ENCODE results near the gene TMEM132A. TPM values are rescaled to one million over a fixed set of nuclear protein-coding genes. Genes with fewer than 3 reads are reported as not detected.

The TMEM132A gene
- total RNA-seq, 1 donor: 3.7 TPM

DNA sequence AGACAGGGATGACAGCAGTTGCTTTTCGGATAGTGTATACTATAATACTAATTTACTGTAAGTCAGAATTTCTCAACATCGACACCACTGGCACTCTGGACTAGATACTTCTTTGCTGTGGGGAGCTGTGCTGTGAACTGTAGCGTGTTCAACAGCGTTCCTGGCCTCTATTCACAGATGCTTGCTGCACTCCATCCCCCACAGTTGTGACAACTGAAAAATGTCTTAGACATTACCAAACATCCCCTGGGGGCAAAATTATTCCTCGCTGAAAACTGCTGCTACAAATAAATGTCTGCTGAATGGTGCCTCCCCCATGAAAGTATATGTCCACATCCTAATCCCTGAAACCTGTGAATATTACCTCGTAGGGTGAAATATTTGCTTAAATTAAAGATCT, 35.2 kb downstream of the TMEM132A start:
- no peak overlapping the region for H3K4me3 ChIP-seq (ENCODE audit: low read depth, low read length)
- no peak for DNase-seq (ENCODE audit: low read depth)
- no peak for TF ChIP-seq CTCF (IDR thresholded peaks at IDR 0.05; ENCODE audit: insufficient read depth, low read length)

- no peak for TF ChIP-seq CTCF (IDR thresholded peaks at IDR 0.05; ENCODE audit: insufficient read depth, low read length)
- DNase-seq (ENCODE audit: low read depth): no peak
- no peak overlapping the region for H3K4me3 ChIP-seq (ENCODE audit: low read depth, low read length)
Measured at GRCh38 chr11:60960405-60960804, 36.1 kb downstream of the TMEM132A start.

DNA sequence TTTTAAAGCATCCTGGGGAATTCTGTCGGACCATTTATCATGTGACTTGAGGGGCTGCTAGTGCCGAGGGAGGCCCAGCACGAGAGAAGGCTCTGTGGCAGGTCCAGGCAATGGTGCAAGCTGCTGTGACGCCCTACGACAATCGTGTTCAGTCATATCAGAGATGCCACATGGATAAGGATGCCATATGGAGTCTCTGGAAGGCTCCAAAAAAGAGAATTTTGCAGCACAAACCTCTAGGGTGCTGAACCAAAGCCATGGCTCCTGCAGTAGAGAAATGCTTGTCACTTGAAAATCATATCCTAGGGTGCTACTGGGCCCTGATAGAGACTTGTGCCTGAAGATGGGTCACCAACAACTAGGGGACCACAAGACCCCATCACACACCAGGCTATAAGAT, 40.5 kb downstream of the TMEM132A start:
- no peak for DNase-seq (ENCODE audit: low read depth)
- H3K4me3 ChIP-seq (ENCODE audit: low read depth, low read length): no peak overlapping the region
- TF ChIP-seq CTCF (IDR thresholded peaks at IDR 0.05; ENCODE audit: insufficient read depth, low read length): no peak

GRCh38 chr11:60966890-60967289, 42.6 kb downstream of the TMEM132A start:
- TF ChIP-seq CTCF (IDR thresholded peaks at IDR 0.05; ENCODE audit: insufficient read depth, low read length): no peak

GRCh38 chr11:60968223-60968622, 44.0 kb downstream of the TMEM132A start:
- H3K4me3 ChIP-seq (ENCODE audit: low read depth, low read length): no peak overlapping the region
- no peak for DNase-seq (ENCODE audit: low read depth)
- TF ChIP-seq CTCF (IDR thresholded peaks at IDR 0.05; ENCODE audit: insufficient read depth, low read length): no peak

More at GRCh38 chr11:60966890-60967289, 42.6 kb downstream of the TMEM132A start:
- DNase-seq (ENCODE audit: low read depth): no peak
- no peak overlapping the region for H3K4me3 ChIP-seq (ENCODE audit: low read depth, low read length)

DNA sequence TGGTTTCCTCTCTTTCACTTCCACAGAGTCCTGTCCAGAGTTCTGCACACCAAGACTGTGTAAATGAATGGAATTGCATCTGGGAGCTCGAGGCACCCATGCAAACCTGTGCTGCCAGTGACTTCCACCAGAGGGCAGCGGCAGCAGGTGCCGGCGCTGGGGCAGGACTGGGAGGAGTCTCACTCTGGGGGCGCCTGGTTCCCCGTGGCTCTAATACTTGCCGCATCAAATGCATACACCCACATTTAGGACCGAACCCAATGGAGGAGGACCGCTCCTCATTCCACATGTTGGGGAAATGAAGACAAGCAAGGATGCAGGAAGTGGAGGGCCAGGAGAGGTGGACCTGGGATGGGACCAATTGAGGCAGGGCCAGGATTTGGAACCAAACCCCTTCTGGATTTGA, 46.1 kb downstream of the TMEM132A start:
- peak; percentile 28 for DNase-seq (ENCODE audit: low read depth)
- no peak overlapping the region for H3K4me3 ChIP-seq (ENCODE audit: low read depth, low read length)
- TF ChIP-seq CTCF (IDR thresholded peaks at IDR 0.05; ENCODE audit: insufficient read depth, low read length): peak; percentile 86

DNA sequence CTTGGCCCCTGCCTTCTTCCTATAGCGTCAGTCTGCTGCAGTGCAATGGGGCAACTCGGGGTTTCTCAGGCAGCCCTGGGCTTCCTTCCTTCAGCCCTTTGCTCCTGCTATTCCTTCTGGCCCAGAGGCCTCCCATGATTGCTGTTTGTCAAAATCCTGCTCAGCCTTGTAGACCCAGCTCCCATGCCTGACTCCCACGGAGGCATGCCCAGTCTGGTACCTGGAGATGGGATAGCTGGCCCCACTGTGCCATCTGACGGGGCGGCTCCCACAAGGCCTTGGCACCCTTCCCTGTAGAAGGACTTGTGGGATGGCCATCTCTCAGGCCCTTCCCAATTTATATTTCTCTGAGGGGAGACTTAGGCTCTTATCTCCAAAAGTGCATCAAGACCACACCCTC, 46.6 kb downstream of the TMEM132A start:
- no peak for TF ChIP-seq CTCF (IDR thresholded peaks at IDR 0.05; ENCODE audit: insufficient read depth, low read length)

More for the DNA sequence above, 46.6 kb downstream of the TMEM132A start:
- DNase-seq (ENCODE audit: low read depth): no peak
- no peak overlapping the region for H3K4me3 ChIP-seq (ENCODE audit: low read depth, low read length)

Data from fibroblast of the aortic adventitia (primary cell).